NCI-H1092 (cell line): ENCODE data around the gene SORCS1.

Experiments used
- DNase-seq: peaks from one replicate; lab custom pipeline; 2025; lab: John Stamatoyannopoulos, UW

SORCS1 gene

GRCh38 chr10:106815427-106816043, 349.0 kb downstream of the SORCS1 start:
- DNase-seq, result no peak

GRCh38 chr10:106804992-106805582, 359.4 kb downstream of the SORCS1 start:
- DNase-seq, result no peak

- no peak for DNase-seq
Observed at GRCh38 chr10:106802949-106803348, 361.6 kb downstream of the SORCS1 start.

- no peak for DNase-seq
Observed at GRCh38 chr10:106799776-106800175, 364.7 kb downstream of the SORCS1 start.

- no peak for DNase-seq
Observed at GRCh38 chr10:106795619-106796018, 368.9 kb downstream of the SORCS1 start.

- DNase-seq, result no peak
Observed at GRCh38 chr10:106793617-106794016, 370.9 kb downstream of the SORCS1 start.

GRCh38 chr10:106789623-106790022, 374.9 kb downstream of the SORCS1 start:
- DNase-seq, result no peak

- no peak for DNase-seq
Observed at GRCh38 chr10:106788982-106789381, 375.5 kb downstream of the SORCS1 start.

- DNase-seq, result no peak
Observed at GRCh38 chr10:106785528-106785927, 379.0 kb downstream of the SORCS1 start.

GRCh38 chr10:106780632-106781031, 383.9 kb downstream of the SORCS1 start:
- no peak for DNase-seq

GRCh38 chr10:106777841-106778240, 386.7 kb downstream of the SORCS1 start:
- DNase-seq, result no peak

- DNase-seq, result no peak
Observed at GRCh38 chr10:106775127-106775526, 389.4 kb downstream of the SORCS1 start.

- no peak for DNase-seq
Observed at GRCh38 chr10:106772957-106773356, 391.5 kb downstream of the SORCS1 start.

- DNase-seq, result no peak
Observed at GRCh38 chr10:106771154-106771553, 393.4 kb downstream of the SORCS1 start.

GRCh38 chr10:106768204-106768603, 396.3 kb downstream of the SORCS1 start:
- no peak for DNase-seq

- no peak for DNase-seq
Observed at GRCh38 chr10:106765928-106766327, 398.6 kb downstream of the SORCS1 start.

- DNase-seq, result no peak
Observed at GRCh38 chr10:106765241-106765754, 399.2 kb downstream of the SORCS1 start.

- DNase-seq, result no peak
Observed at GRCh38 chr10:106764360-106764759, 400.1 kb downstream of the SORCS1 start.

GRCh38 chr10:106761906-106762305, 402.6 kb downstream of the SORCS1 start:
- DNase-seq, result no peak

- no peak for DNase-seq
Observed at GRCh38 chr10:106757521-106757920, 407.0 kb downstream of the SORCS1 start.

- no peak for DNase-seq
Observed at GRCh38 chr10:106751091-106751490, 413.4 kb downstream of the SORCS1 start.

GRCh38 chr10:106746868-106747267, 417.6 kb downstream of the SORCS1 start:
- no peak for DNase-seq

- DNase-seq, result no peak
Observed at GRCh38 chr10:106741006-106741530, 423.4 kb downstream of the SORCS1 start.

GRCh38 chr10:106740071-106740470, 424.4 kb downstream of the SORCS1 start:
- no peak for DNase-seq
